ENCODE data around the gene CTNNA3.

The CTNNA3 gene

GRCh38 chr10:66788178-66788987, 907.6 kb downstream of the CTNNA3 start:
- DNase-seq, result no peak

- no peak for DNase-seq
These were observed 909.3 kb downstream of the CTNNA3 start for GRCh38 chr10:66786709-66787108.

GRCh38 chr10:66784770-66785169, 911.2 kb downstream of the CTNNA3 start:
- no peak for DNase-seq

- no peak for DNase-seq
These were observed 912.7 kb downstream of the CTNNA3 start for GRCh38 chr10:66783316-66783715.

- DNase-seq, result no peak
These were observed 913.2 kb downstream of the CTNNA3 start for GRCh38 chr10:66782776-66783175.

- no peak for DNase-seq
These were observed 913.9 kb downstream of the CTNNA3 start for GRCh38 chr10:66782144-66782543.

- no peak for DNase-seq
These were observed 915.2 kb downstream of the CTNNA3 start for GRCh38 chr10:66780796-66781195.

- DNase-seq, result no peak
These were observed 917.6 kb downstream of the CTNNA3 start for GRCh38 chr10:66778351-66778750.

GRCh38 chr10:66777665-66778064, 918.3 kb downstream of the CTNNA3 start:
- DNase-seq, result no peak

- no peak for DNase-seq
These were observed 922.5 kb downstream of the CTNNA3 start for GRCh38 chr10:66773472-66773817.

- DNase-seq, result no peak
These were observed 923.2 kb downstream of the CTNNA3 start for GRCh38 chr10:66772548-66773471.

GRCh38 chr10:66767707-66768106, 928.3 kb downstream of the CTNNA3 start:
- DNase-seq, result no peak

GRCh38 chr10:66762218-66762729, 933.7 kb downstream of the CTNNA3 start:
- DNase-seq, result no peak

GRCh38 chr10:66760941-66761340, 935.1 kb downstream of the CTNNA3 start:
- no peak for DNase-seq

GRCh38 chr10:66755474-66755873, 940.5 kb downstream of the CTNNA3 start:
- no peak for DNase-seq

GRCh38 chr10:66752714-66753113, 943.3 kb downstream of the CTNNA3 start:
- no peak for DNase-seq

- DNase-seq, result no peak
These were observed 947.8 kb downstream of the CTNNA3 start for GRCh38 chr10:66748217-66748616.

- no peak for DNase-seq
These were observed 948.5 kb downstream of the CTNNA3 start for GRCh38 chr10:66747451-66747850.

GRCh38 chr10:66746711-66747110, 949.3 kb downstream of the CTNNA3 start:
- DNase-seq, result no peak

- no peak for DNase-seq
These were observed 949.7 kb downstream of the CTNNA3 start for GRCh38 chr10:66746246-66746645.

- no peak for DNase-seq
These were observed 951.1 kb downstream of the CTNNA3 start for GRCh38 chr10:66744915-66745314.

GRCh38 chr10:66737241-66737640, 958.8 kb downstream of the CTNNA3 start:
- DNase-seq, result no peak

- DNase-seq, result no peak
These were observed 972.2 kb downstream of the CTNNA3 start for GRCh38 chr10:66723608-66724400.

All from NCI-H510A (cell line).